Uterus (tissue), 4 donors: ENCODE measurements around the gene WFDC10B. TPM values are rescaled to one million over a fixed set of nuclear protein-coding genes. Genes with fewer than 3 reads are reported as not detected.
"Not testable (repeated sequence)": the region's sequence is repeated elsewhere in the genome, so short reads cannot be mapped to it uniquely, and the experiment has no call there.

ENCODE experiments used
- DNase-seq, 2 donors: peaks; one replicate each; pipeline ENCODE4 v3.0.0-alpha.2; 2019 to 2020
- H3K27ac ChIP-seq, 2 donors: fragments of 200-600 bp; sonication (generic); 1 replicate in 1 of 2; 2 replicates in 1 of 2; pipeline ENCODE4 v1.5.1; 2016 to 2018
- H3K27me3 ChIP-seq, 2 donors: fragments of 200-600 bp; sonication (generic); one replicate each; pipeline ENCODE4 v1.5.1; 2018 to 2019; ENCODE audit warnings: control low read depth in 1 of 2
- H3K36me3 ChIP-seq, 2 donors: fragments of 200-600 bp; sonication (generic); one replicate each; pipeline ENCODE4 v1.5.1; 2019; ENCODE audit warnings: control low read depth in 1 of 2
- H3K4me1 ChIP-seq, 2 donors: fragments of 200-600 bp; sonication (generic); one replicate each; pipeline ENCODE4 v1.5.1; 2018 to 2019; ENCODE audit warnings: control low read depth in 1 of 2
- H3K4me3 ChIP-seq, 2 donors: fragments of 200-600 bp; sonication (generic); 1 replicate in 1 of 2; 2 replicates in 1 of 2; pipeline ENCODE4 v1.5.1; 2018 to 2019; ENCODE audit warnings: mild to moderate bottlenecking in 1 of 2
- H3K9me3 ChIP-seq, 2 donors: fragments of 200-600 bp; sonication (generic); one replicate each; pipeline ENCODE4 v1.5.1; 2019; ENCODE audit warnings: control low read depth in 1 of 2
- CTCF ChIP-seq, 4 experiments: fragments of 200-600 bp in 2 of 4; fragments of 450-650 bp in 2 of 4; sonication (generic) in 2 of 4; IDR thresholded peaks; one replicate each; pipeline ENCODE4 v1.5.1; 2016 to 2019; ENCODE audit warnings: antibody characterized with exemption in 4 of 4, mild to moderate bottlenecking in 2 of 4, moderate library complexity in 1 of 4
- POLR2A ChIP-seq, 2 donors: fragments of 450-650 bp; IDR thresholded peaks; one replicate each; pipeline ENCODE4 v1.6.1; 2016; ENCODE audit warnings: antibody characterized with exemption in 2 of 2, mild to moderate bottlenecking in 1 of 2, moderate library complexity in 1 of 2
- intact Hi-C: fragments of 100-400 bp; cut with DNase I; formaldehyde crosslinking; loops from one replicate; pipeline ENCODE4 v1.15.1; 2023; ENCODE audit warnings: low total_unique reads
- total RNA-seq, 4 donors: library from RNA; depleted of rRNA in 3 of 4; stranded (reverse); fragments of >200 nt in 3 of 4; gene quantifications; one replicate each; pipeline versions ENCODE4 v1.1.0 to v1.2.4, GENCODE V29; 2014 to 2023
- donor health status: DM: yes; HTN: yes; CAD: no.

The WFDC10B gene
- total RNA-seq, 4 donors from 2014 or later = not detected

GRCh38 chr20:45735552-45735951 is 30.7 kb upstream of the WFDC10B start:
- Histone ChIP-seq H3K9me3 (no peaks in the 10 kb centered on the region), H3K4me3 (no peak overlapping the region), H3K36me3 (no peaks in the 10 kb centered on the region), H3K27me3 (no peaks in the 10 kb centered on the region), H3K27ac (no peak overlapping the region), H3K4me1 (no peaks in the 10 kb centered on the region)
- no peak for DNase-seq
- TF ChIP-seq CTCF (IDR thresholded peaks at IDR 0.05) (no peak), POLR2A (IDR thresholded peaks at IDR 0.05) (no peak)
- intact Hi-C loops = no loop called here

GRCh38 chr20:45732199-45732598 is 27.4 kb upstream of the WFDC10B start:
- no peak overlapping the region for H3K27ac ChIP-seq
- no peak for TF ChIP-seq CTCF (IDR thresholded peaks at IDR 0.05)
- TF ChIP-seq POLR2A (IDR thresholded peaks at IDR 0.05) = no peak
- H3K4me1 ChIP-seq = no peaks in the 10 kb centered on the region
- no peaks in the 10 kb centered on the region for H3K27me3 ChIP-seq
- no peak overlapping the region for H3K4me3 ChIP-seq
- no peak for DNase-seq
- H3K9me3 ChIP-seq = no peaks in the 10 kb centered on the region
- intact Hi-C loops = no loop called here
- no peaks in the 10 kb centered on the region for H3K36me3 ChIP-seq

- no peak for TF ChIP-seq CTCF (IDR thresholded peaks at IDR 0.05)
- TF ChIP-seq POLR2A (IDR thresholded peaks at IDR 0.05) = no peak
- intact Hi-C loops = no loop called here
Observed at GRCh38 chr20:45727044-45727443, 22.2 kb upstream of the WFDC10B start.

GRCh38 chr20:45725134-45725533 is 20.3 kb upstream of the WFDC10B start:
- H3K36me3 ChIP-seq = no peaks in the 10 kb centered on the region
- no peaks in the 10 kb centered on the region for H3K4me1 ChIP-seq
- H3K4me3 ChIP-seq = no peak overlapping the region
- H3K9me3 ChIP-seq = no peaks in the 10 kb centered on the region
- TF ChIP-seq POLR2A (IDR thresholded peaks at IDR 0.05) = no peak
- no peak for TF ChIP-seq CTCF (IDR thresholded peaks at IDR 0.05)
- intact Hi-C loops = no loop called here
- no peak for DNase-seq
- H3K27ac ChIP-seq = no peak overlapping the region
- no peaks in the 10 kb centered on the region for H3K27me3 ChIP-seq

More at GRCh38 chr20:45727044-45727443, 22.2 kb upstream of the WFDC10B start:
- Histone ChIP-seq H3K9me3 (no peaks in the 10 kb centered on the region), H3K36me3 (no peaks in the 10 kb centered on the region), H3K4me1 (no peaks in the 10 kb centered on the region), H3K4me3 (no peak overlapping the region), H3K27ac (no peak overlapping the region), H3K27me3 (no peaks in the 10 kb centered on the region)
- no peak for DNase-seq

GRCh38 chr20:45722047-45722446 is 17.2 kb upstream of the WFDC10B start, which contains the start of gene SPINT4:
TSS of gene SPINT4 (plus strand) at chr20:45722347. CDS start at chr20:45722368, 21 bp downstream.
- Histone ChIP-seq H3K9me3 (no peaks in the 10 kb centered on the region), H3K27ac (no peak within 1 kb of the TSS), H3K4me1 (no peaks in the 10 kb centered on the region), H3K36me3 (no peaks in the 10 kb centered on the region), H3K27me3 (no peaks in the 10 kb centered on the region), H3K4me3 (no peak within 1 kb of the TSS)
- DNase-seq = no peak
- no peak for TF ChIP-seq POLR2A (IDR thresholded peaks at IDR 0.05)
- no peak for TF ChIP-seq CTCF (IDR thresholded peaks at IDR 0.05)
- intact Hi-C loops = no loop called here

GRCh38 chr20:45716141-45716688 is 11.4 kb upstream of the WFDC10B start:
- H3K27ac ChIP-seq, H3K4me3 ChIP-seq, H3K4me1 ChIP-seq, H3K36me3 ChIP-seq, intact Hi-C loops, DNase-seq, H3K27me3 ChIP-seq, H3K9me3 ChIP-seq: not testable (repeated sequence)
